Ishikawa (cell line): ENCODE data around the gene B3GAT1.

Experiments
- CEBPB ChIP-seq: IDR thresholded peaks from 2 replicates; pipeline ENCODE4 v1.6.1; 2012
- CREB1 ChIP-seq: IDR thresholded peaks from 2 replicates; pipeline ENCODE4 v1.6.1; 2012; ENCODE audit warnings: low read depth
- EGR1 ChIP-seq: IDR thresholded peaks from 2 replicates; pipeline ENCODE4 v1.6.1; 2012
- EP300 ChIP-seq: IDR thresholded peaks from 2 replicates; pipeline ENCODE4 v1.6.1; 2012; ENCODE audit warnings: borderline replicate concordance
- FOXM1 ChIP-seq: IDR thresholded peaks from 2 replicates; pipeline ENCODE4 v1.6.1; 2012; ENCODE audit warnings: low read depth, borderline replicate concordance
- MAX ChIP-seq: IDR thresholded peaks from 2 replicates; pipeline ENCODE4 v1.6.1; 2012
- NFIC ChIP-seq: IDR thresholded peaks from 2 replicates; pipeline ENCODE4 v1.6.1; 2012
- RAD21 ChIP-seq: IDR thresholded peaks from 2 replicates; pipeline ENCODE4 v1.6.1; 2012; ENCODE audit warnings: low read depth
- REST ChIP-seq: IDR thresholded peaks from 2 replicates; pipeline ENCODE4 v1.6.1; 2012; ENCODE audit warnings: low read depth, mild to moderate bottlenecking
- TAF1 ChIP-seq: IDR thresholded peaks from 2 replicates; pipeline ENCODE4 v1.6.1; 2012; ENCODE audit warnings: low read depth, mild to moderate bottlenecking
- TCF12 ChIP-seq: IDR thresholded peaks from 2 replicates; pipeline ENCODE4 v1.6.1; 2012; ENCODE audit warnings: low read depth
- TEAD4 ChIP-seq: IDR thresholded peaks from 2 replicates; pipeline ENCODE4 v1.6.1; 2012
- USF1 ChIP-seq: IDR thresholded peaks from 2 replicates; pipeline ENCODE4 v1.6.1; 2012
- YY1 ChIP-seq: IDR thresholded peaks from 2 replicates; pipeline ENCODE4 v1.6.1; 2012; ENCODE audit warnings: low read depth
- ZBTB7A ChIP-seq: IDR thresholded peaks from 2 replicates; pipeline ENCODE4 v1.6.1; 2012; ENCODE audit warnings: low read depth

Gene B3GAT1

GRCh38 chr11:134450186-134450585, 38.1 kb upstream of the B3GAT1 start:
- TF ChIP-seq REST (no peak), USF1 (no peak), RAD21 (no peak), TAF1 (no peak), FOXM1 (no peak), MAX (no peak), YY1 (no peak), CEBPB (no peak), CREB1 (no peak), EP300 (no peak), TCF12 (no peak), TEAD4 (no peak), EGR1 (no peak), ZBTB7A (no peak), NFIC (no peak)

- no peak for TF ChIP-seq EGR1
- TF ChIP-seq TCF12 = no peak
- no peak for TF ChIP-seq RAD21
- TF ChIP-seq CREB1 = no peak
- TF ChIP-seq CEBPB = no peak
- TF ChIP-seq FOXM1 = no peak
- TF ChIP-seq ZBTB7A = no peak
- no peak for TF ChIP-seq NFIC
- TF ChIP-seq EP300 = no peak
- TF ChIP-seq REST = no peak
- TF ChIP-seq MAX = no peak
- TF ChIP-seq TAF1 = no peak
- TF ChIP-seq USF1 = no peak
- TF ChIP-seq TEAD4 = no peak
- TF ChIP-seq YY1 = no peak
Measured at GRCh38 chr11:134449713-134450112, 37.7 kb upstream of the B3GAT1 start.

DNA sequence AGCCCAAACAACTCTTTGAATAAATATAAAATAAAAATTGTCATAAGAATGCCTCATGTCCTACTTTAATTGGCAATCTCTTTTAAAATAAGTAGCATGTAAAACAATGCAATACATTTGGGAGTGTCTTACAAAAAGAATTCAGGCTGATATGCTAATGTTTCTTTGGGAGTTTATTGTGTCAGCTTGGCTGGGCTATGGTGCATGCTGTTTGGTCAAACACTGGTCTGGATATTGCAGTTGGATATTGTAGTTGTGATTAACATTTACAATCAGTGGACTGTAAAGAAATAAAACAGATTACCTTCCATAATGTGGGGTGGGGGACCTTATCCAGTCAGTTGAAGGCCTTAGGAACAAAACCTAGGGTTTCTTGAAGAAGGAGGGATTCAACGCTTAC, 37.0 kb upstream of the B3GAT1 start:
- no peak for TF ChIP-seq TCF12
- TF ChIP-seq RAD21 = no peak
- no peak for TF ChIP-seq TAF1
- no peak for TF ChIP-seq REST

DNA sequence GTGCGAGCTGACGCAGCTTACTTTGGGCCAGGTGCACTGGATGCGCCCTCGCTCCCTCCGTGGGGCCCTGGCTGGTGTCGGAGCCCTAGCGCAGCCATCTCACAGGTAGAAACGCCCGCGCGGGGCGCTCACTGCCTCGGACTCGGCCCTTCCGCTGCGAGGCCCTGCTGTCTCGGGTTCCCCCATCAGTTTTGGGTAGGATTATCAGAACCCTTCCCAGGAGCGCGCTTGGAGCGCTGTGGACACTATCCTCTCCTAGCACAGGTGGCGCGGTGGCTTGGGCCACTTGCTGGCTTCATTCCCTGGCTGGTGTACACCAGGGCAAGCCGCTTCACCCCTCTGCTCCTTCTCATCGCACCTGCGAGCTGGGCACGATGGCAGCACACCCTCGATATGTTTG, 35.7 kb upstream of the B3GAT1 start:
- TF ChIP-seq TCF12 = no peak
- no peak for TF ChIP-seq TEAD4
- TF ChIP-seq REST = no peak
- TF ChIP-seq EGR1 = no peak
- TF ChIP-seq USF1 = no peak
- no peak for TF ChIP-seq TAF1
- no peak for TF ChIP-seq CREB1
- TF ChIP-seq RAD21 = no peak
- TF ChIP-seq EP300 = no peak
- no peak for TF ChIP-seq MAX
- TF ChIP-seq FOXM1 = no peak
- TF ChIP-seq YY1 = no peak
- no peak for TF ChIP-seq CEBPB
- no peak for TF ChIP-seq NFIC
- TF ChIP-seq ZBTB7A = no peak
